ENCODE measurements around the gene GSTA3. TPM values are rescaled to one million over a fixed set of nuclear protein-coding genes. Genes with fewer than 3 reads are reported as not detected.

The GSTA3 gene
- total RNA-seq, 1 donor from 2014 or later = not detected

- Mint-ChIP-seq H3K27me3 (no peaks in the 10 kb centered on the region), H3K27ac (no peak overlapping the region)
These were observed 5.0 kb upstream of the GSTA3 start for GRCh38 chr6:52914516-52914915.

GRCh38 chr6:52910091-52910490 lies 593 bp upstream of the GSTA3 start:
- no peaks in the 10 kb centered on the region for H3K27me3 Mint-ChIP-seq
- no peaks in the 10 kb centered on the region for H3K36me3 Mint-ChIP-seq
- DNase-seq (ENCODE audit: extremely low spot score, unreplicated experiment) = no peak
- no peak overlapping the region for H3K27ac Mint-ChIP-seq
- no peaks in the 10 kb centered on the region for H3K4me1 Mint-ChIP-seq (ENCODE audit: unreplicated experiment)
- no peak for TF ChIP-seq CTCF (conservative IDR thresholded peaks at IDR 0.05)
- H3K9me3 Mint-ChIP-seq = peaks cover 6% of the 10 kb centered on the region
- H3K4me3 Mint-ChIP-seq = no peak overlapping the region

More at GRCh38 chr6:52914516-52914915, 5.0 kb upstream of the GSTA3 start:
- Mint-ChIP-seq H3K36me3 (no peaks in the 10 kb centered on the region), H3K9me3 (no peaks in the 10 kb centered on the region), H3K4me1 (ENCODE audit: unreplicated experiment) (peaks cover 4% of the 10 kb centered on the region), H3K4me3 (no peak overlapping the region)
- DNase-seq (ENCODE audit: extremely low spot score, unreplicated experiment) = no peak
- TF ChIP-seq CTCF (conservative IDR thresholded peaks at IDR 0.05) = no peak

- no peak overlapping the region for H3K27ac Mint-ChIP-seq
- no peak overlapping the region for H3K4me3 Mint-ChIP-seq
- no peaks in the 10 kb centered on the region for H3K36me3 Mint-ChIP-seq
- H3K4me1 Mint-ChIP-seq (ENCODE audit: unreplicated experiment) = no peaks in the 10 kb centered on the region
- H3K27me3 Mint-ChIP-seq = no peaks in the 10 kb centered on the region
- no peak for DNase-seq (ENCODE audit: extremely low spot score, unreplicated experiment)
- peaks cover 6% of the 10 kb centered on the region for H3K9me3 Mint-ChIP-seq
- no peak for TF ChIP-seq CTCF (conservative IDR thresholded peaks at IDR 0.05)
These were observed 367 bp downstream of the GSTA3 start for GRCh38 chr6:52909131-52909530.

- Mint-ChIP-seq H3K4me3 (no peak overlapping the region), H3K36me3 (no peaks in the 10 kb centered on the region), H3K4me1 (ENCODE audit: unreplicated experiment) (no peaks in the 10 kb centered on the region), H3K27ac (no peak overlapping the region), H3K9me3 (peaks cover 6% of the 10 kb centered on the region), H3K27me3 (no peaks in the 10 kb centered on the region)
- DNase-seq (ENCODE audit: extremely low spot score, unreplicated experiment) = no peak
- no peak for TF ChIP-seq CTCF (conservative IDR thresholded peaks at IDR 0.05)
These were observed 972 bp downstream of the GSTA3 start for GRCh38 chr6:52908526-52908925.

- Mint-ChIP-seq H3K27me3 (no peaks in the 10 kb centered on the region), H3K36me3 (no peaks in the 10 kb centered on the region), H3K4me1 (ENCODE audit: unreplicated experiment) (no peaks in the 10 kb centered on the region), H3K4me3 (no peak overlapping the region), H3K27ac (no peak overlapping the region), H3K9me3 (peaks cover 6% of the 10 kb centered on the region)
- DNase-seq (ENCODE audit: extremely low spot score, unreplicated experiment) = no peak
- TF ChIP-seq CTCF (conservative IDR thresholded peaks at IDR 0.05) = no peak
These were observed 4.8 kb downstream of the GSTA3 start for GRCh38 chr6:52904562-52905279.
